Fibroblast of skin of back (primary cell): ENCODE measurements around the gene RILPL1.
"Not testable (repeated sequence)": the region's sequence is repeated elsewhere in the genome, so short reads cannot be mapped to it uniquely, and the experiment has no call there.

ENCODE experiments used
- DNase-seq: peaks from one replicate; pipeline ENCODE4 v3.0.0-alpha.2; 2013

RILPL1 gene

DNA sequence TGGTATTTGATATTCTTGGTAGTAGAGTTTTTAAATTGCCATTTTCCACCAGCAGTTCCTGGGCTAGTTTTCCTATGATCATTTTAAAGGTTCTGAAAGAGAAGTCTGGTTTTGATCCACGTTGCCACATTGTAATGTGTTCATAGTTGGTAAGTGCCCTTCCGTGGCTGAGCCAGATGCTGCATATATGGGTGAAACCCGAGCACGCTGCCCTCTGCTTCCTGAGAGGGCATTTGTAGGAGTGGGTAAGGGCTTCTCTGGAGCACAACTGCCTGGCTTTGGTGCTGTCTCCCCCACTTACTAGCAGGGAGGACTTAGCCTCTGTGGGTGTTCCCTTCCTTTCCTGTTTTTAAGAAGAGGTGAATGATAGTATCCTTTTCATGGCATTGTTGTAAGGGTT lies 68.4 kb downstream of the RILPL1 start:
- DNase-seq = no peak

DNA sequence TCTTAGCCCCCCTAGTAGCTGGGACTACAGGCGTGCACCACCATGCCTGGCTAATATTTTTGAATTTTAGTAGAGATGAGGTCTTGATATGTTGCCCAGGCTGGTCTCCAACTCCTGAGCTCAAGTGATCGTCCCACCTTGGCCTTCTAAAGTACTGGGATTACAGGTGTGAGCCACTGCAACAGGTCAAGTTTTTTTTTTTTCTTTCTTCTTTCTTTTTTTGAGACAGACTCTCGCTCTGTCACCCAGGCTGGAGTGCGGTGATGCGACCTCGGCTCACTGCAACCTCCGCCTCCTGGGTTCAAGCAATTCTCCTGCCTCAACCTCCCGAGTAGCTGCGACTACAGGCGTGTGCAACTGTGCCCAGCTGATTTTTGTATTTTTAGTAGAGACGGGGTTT lies 70.3 kb downstream of the RILPL1 start:
- not testable (repeated sequence) for DNase-seq

DNA sequence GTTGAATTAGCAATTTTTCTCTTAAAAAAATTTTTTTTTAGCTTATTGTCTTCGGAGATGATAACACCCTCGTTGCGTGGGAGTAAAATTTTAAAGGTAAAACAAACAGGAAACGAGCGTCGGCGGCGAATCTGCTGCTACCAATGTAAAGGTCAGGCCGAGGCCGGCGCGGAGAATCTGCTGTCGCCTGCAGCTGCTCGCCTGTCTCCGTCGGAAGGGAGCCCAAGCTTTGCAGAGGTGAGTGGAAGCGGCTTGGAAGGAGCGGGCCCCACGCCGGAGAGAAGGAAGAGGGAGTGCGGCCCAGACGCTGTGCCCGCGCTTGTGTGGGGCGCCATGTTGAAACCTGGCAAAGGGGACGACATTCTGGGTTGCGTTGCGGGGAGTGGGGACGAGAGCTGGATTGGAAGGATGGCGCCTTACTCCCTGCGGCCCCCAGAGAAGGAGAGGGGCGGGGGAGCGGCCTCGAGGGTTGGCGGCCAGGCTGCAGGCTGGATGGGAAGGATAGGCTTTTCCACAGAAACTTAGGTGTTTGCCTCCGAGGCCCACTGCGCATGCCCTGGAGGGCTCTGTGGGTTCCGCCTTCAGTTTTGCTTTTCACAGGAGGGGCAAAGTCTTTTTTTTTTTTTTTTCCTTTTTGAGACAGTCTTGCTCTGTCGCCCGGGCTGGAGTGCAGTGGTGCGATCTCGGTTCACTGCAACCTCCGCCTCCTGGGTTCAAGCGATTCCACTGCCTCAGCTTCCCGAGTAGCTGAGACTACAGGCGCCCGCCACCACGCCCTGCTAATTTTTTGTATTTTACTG lies 75.3 kb downstream of the RILPL1 start, which contains the start of gene SNRNP35:
TSS of gene SNRNP35 (plus strand) at position 160 of the 800 bp plus-strand sequence. CDS start 7,402 bp downstream, outside the sequence.
- DNase-seq = peak; percentile 88

DNA sequence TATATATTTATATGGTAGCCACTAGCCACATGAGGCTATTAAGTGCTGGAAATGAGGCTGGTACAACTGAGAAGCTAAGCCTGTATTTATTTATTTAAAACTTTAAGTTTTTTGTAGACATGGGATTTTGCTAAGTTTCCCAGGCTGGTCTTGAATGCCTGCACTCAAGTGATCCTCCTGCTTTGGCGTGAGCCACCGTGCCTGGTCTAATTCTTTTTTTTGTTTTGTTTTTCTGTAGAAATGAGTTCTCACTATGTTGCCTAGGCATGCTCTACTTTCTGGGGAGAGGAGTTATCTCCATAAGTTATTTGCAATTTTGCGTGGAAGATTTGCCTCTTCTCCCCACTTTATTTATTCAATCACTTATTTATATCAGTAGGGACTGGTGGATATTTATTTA lies 80.4 kb downstream of the RILPL1 start:
- DNase-seq = no peak

DNA sequence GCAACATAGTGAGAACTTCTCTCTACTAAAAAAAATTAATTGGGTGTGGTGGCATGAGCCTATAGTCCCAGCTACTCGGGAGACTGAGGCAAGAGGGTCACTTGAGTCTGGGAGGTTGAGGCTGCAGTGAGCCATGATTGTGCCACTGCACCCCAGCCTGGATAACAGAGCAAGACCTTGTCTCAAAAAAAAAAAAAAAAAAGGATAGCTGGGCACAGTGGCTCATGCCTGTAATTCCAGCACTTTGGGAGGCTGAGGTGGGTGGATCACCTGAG lies 81.3 kb downstream of the RILPL1 start:
- not testable (repeated sequence) for DNase-seq

DNA sequence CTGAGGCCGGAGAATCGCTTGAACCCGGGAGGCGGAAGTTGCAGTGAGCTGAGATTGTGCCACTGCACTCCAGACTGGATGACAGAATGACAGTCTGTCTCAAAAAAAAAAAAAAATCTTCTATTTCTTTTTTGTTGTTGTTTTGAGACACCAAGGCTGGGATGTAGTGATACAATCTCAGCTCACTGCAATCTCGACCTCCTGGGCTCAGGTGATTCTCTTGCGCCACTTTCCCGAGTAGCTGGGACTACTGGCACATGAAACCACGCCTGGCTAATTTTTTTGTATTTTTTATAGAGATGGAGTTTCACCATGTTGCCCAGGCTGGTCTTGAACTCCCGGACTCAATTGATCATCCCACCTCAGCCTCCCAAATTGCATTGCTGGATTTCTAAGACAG lies 82.9 kb downstream of the RILPL1 start:
- DNase-seq = no peak

DNA sequence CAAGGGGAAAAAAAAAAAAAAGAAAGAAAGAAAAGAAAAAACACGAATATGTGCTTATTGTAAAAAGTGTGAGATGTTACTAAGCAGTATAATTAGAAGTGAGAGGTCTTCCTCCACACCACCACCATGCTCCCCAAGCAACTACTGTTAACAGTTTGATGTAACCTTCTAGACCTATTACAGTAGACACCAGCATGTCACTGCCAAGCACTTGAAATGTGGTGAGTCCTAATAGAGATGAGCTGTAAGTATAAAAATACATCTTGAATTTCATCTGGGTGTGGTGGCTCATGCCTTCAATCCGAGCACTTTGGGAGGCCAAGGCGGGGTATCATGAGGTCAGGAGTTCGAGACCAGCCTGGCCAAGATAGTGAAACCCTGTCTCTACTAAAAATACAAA lies 83.7 kb downstream of the RILPL1 start:
- peak; percentile 10 for DNase-seq

DNA sequence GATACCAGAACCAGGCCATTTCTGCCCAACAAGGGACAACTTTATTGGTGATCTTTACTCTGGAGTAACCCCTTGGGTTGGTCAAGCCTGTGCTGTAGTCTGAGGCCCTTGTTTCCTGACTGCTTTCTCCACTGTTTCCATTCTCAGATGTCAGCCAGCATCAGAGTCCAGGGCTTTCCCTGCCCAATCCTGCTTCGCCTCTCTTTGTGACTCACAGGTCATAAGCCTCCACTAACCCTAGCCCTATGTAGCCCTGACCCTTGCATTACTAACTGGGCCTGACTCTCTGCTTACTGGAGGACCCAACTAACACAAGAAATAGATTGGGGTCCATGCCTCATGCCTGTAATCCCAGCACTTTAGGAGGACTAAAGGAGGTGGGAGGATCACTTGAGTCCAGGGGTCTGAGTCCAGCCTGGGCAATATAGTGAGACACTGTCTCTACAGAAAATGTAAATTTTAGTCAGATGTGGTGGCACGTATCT lies 84.2 kb downstream of the RILPL1 start:
- DNase-seq = no peak

DNA sequence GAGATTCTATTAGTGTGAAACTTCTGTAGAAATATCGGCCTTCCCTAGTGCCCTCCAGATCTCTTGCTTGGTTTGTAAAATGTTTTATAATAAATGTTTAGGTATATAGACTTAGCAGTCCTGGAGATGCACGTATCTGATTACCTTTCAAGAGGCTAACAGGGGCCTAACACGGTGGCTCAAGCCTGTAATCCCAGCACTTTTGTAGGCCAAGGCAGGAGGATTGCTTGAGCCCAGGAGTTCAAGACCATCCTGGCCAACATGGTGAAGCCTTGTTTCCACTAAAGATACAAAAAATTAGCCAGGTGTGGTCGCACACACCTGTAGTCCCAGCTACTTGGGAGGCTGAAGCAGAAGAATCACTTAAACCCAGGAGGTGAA lies 87.2 kb downstream of the RILPL1 start:
- DNase-seq = no peak

DNA sequence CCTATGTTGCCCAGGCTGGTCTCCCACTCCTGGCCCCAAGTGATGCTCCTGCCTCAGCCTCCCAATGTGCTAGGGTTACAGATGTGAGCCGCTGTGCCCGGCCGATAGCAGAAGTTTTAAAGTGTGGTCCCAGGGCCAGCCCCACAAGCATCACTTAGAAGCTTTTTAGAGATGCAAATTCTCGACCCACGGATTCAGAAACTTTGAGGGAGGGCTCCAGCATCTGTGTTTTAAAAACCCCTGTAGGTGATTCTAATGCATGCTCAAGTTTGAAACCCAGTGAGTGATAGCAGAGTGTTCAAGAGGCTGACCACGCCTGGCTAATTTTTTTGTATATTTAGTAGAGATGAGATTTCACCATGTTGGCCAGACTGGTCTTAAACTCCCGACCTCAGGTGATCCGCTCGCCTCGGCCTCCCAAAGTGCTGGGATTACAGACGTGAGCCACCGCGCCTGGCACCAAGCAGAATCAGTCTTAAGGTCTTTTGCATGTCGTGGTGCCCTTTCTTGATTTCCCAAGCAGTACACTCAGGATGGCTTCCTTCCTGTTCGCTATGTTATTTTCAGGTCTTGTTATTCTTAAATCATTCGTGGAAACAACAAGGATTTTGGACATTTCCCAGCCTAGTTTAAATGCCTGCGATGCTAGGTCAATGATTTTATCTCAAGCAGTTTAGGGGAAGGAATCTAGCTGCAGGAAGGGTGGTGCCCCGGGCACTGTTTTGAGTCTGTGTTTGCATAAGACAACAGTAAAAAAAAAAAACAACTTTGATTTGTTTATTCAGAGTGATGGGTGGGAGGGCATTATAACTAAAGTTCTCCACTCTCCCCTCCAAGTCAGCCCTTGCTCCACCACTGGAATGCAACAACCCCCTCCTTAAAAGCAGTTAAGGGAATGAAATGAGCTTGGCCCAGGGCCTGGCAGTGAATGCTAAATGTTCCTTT lies 87.9 kb downstream of the RILPL1 start:
- DNase-seq = peak; percentile 38

DNA sequence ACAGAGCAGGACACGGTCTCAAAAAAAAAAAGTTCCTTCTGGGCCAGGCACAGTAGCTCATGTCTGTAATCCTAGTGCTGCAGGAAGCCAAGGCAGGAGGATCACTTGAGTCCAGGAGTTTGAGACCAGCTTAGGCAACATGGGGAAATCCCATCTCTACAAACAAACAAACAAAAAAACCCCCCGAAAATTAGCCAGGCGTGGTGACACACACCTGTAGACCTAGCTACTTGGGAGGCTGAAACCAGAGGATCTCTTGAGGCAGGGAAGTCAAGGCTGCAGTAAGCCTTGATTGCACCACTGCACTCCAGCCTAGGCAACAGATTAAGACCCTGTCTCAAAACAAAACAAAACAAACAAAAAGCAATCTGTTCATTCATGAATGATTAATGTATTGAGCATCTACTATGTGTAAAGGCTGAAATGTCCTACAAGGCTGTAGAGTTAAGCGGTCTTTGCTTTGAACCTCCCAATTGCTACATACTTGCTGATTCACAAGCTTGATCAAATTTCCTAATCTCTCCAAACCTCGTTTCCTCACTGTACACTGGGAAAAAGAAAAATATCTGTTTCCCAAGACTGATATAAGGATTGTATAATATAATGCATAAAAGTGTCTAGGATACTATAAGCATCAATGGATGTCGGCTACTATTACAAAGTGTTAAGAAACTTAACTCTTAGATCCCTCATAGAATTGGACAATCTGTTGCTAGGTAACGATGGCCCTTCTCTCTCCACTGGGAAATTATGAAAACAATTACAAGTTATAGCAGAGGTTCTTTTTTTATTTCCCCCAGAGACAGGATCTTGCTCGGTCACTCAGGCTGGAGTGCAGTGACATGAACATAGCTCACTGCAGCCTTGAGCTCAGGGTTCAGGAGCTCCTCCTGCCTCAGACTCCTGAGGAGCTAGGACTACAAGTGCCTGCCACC lies 89.2 kb downstream of the RILPL1 start:
- peak; percentile 22 for DNase-seq

DNA sequence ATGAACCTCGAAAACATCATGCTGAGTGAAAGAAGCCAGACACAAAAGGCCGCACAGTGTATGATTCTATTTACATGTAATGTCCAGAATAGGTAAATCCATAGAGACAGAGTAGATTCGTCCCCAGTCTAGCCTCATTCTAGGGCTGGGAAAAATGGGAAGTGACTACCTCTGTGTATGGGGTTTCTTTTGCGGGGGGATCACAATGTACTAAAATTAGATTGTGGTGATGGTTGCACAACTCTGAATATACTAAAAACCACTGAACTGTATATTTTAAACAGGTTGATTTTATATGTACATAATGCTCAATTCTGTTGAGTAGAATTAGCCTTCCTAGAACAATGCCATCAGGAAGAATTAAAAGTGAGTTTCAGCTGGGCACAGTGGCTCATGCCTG lies 90.7 kb downstream of the RILPL1 start:
- no peak for DNase-seq

DNA sequence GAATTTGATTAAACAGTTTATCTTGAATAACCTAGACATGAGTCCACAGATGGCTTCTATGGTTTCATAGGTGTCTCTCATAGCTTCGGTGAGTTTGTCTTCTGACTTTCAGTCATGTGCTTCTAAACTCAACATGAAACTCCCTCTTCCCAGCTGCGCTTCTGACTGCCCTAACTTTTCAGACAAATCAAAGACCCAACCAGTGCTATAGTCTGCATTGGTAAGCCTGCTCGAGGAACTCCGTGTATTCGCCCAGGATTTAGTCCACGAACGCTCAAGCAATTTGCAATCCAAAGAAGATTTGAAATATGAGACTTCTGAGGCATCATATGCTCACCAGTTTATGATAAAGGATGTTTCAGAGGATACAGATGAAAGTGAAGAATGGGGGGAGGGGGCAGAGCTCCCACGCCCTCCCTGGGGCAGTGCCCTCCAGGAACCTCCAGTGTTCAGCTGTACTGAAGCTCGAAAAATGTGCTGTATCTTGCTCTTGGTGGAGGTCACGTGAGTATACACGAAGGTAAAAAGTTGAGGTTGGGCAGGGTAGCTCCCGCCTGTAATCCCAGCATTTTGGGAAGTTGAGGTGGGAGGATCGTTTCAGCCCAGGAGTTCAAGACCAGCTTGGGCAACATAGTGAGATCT lies 91.9 kb downstream of the RILPL1 start:
- DNase-seq = no peak

DNA sequence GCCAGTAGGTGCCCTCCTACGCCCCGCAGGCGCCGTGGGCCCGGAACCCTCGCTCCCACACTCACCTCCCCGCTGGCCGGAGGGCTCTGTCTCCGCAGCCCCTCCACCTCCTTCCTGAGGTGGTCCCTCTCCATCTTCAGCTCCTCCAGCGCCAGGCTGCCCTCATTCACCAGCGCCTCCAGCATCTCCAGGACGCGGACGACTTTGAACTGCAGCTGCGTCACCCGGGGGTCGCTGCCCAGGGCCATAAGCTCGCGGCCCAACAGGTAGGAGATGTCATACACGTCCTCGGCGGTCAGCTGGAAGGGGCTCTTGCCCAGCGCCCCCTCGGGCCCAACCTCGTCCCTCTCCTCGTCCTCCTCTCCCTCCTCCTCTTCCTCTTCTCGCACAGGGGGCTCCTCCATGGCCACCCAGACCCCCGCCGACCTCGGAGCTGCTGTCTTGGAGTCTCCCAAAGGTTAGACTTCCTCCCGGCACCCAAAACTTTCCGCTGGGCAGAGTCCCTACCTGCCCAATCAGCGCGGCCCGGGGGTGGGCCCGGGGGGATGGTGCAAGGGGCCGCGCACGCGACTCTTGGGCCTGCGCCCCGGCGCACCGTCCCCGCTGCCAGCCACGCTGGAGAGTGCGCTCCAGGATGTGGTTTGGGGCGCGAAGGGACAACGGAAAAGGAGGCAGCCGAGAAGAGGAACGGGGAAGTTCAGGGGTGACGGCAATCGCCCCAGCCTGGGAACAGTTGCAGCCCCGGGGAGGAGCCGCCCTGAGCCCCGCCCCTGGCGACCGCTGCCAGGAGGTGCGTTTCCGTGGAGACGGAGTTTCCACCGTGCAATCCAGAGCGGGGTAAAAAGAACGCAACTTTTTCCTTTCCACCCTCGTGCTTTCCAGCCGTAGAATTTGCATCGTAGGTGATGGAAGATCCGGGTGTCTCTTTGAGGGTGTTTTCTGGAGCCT lies 97.2 kb downstream of the RILPL1 start, which contains the start of gene RILPL2:
TSS of gene RILPL2 (minus strand) at position 668 of the 948 bp plus-strand sequence. CDS start at position 404, 264 bp downstream.
- DNase-seq = peak; percentile 79

DNA sequence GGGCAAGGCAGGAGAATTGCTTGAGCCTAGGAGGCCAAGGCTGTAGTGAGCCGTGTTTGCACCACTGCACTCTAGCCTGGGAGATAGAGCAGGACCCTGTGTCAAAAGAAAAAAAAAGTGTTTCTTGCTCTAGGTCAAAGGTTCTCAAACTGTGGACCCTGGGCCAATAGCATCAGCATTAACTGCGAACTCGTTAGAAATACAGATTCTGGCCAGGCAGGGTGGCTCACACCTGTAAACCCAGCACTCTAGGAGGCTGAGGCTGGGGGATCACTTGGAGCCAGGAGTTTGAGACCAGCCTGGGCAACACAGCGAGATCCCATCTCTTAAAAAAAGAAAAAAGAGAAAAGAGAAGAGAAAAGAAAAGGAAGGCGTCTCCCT lies 97.9 kb downstream of the RILPL1 start:
- DNase-seq = no peak

DNA sequence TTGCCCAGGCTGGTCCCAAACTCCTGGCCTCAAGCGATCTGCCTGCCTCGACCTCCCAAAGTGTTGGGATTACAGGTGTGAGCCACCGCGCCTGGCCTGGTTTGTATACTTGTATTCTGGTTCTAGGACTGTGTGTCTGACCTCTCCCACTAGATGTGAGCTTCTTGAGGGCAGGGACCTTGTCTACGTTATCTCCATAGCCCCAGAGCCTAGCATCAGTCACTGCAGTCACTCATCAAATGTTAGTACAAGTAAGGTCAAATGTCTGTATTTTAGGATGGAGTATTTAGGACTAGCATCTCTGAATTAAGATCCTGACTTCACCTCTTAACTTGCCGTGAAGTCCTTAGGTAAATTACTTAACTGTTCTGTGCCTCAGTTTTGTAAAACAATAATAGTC lies 99.9 kb downstream of the RILPL1 start:
- DNase-seq = no peak

DNA sequence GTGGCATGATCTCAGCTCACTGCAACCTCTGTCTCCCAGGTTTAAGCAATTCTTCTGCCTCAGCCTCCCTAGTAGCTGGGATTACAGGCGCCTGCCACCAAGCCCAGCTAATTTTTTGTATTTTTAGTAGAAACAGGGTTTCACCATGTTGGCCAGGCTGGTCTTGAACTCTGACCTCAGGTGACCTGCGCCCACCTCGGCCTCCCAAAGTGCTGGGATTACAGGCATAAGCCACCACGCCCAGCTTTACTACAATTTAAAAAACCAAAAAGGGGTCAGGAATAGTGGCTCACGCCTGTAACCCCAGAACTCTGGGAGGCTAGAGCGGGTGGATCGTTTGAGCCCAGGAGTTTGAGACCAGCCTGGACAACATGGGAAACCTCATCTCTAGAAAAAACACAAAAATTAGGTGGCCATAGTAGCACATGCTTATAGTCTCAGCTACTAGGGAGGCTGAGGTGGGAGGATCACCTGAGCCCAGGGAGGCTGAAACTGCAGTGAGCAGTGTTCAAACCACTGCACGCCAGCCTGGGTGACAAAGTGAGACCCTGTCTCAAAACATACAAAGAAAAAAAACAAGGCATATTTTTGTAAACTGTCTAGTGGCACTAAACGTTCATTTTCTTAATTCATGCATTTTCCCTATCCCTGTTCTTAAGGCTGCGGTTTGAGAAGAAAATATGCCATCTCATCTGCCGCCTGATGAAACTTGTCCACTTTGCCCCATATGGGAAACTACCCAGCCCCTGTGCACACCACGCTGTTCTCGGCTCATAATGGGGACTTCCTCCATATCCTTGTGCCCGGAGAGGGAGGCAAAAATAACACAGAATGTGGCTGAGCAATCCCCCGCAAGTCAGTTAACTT lies 101.3 kb downstream of the RILPL1 start:
- DNase-seq = not testable (repeated sequence)

DNA sequence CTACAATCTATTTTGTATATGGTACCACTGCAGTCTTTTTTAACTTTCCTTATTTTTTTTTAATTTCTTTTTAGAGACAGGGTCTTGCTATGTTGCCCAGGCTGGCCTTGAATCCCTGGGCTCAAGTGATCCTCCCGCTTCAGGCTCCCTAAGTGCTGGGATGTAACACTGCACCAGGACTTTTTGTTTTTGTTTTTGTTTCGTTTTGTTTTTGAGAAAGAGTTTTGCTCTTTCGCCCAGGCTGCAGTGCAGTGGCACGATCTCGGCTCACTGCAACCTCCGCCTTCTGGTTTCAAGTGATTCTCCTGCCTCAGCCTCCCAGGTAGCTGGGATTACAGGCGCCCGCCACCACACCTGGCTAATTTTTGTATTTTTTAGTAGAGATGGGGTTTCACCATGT lies 104.4 kb downstream of the RILPL1 start:
- not testable (repeated sequence) for DNase-seq

DNA sequence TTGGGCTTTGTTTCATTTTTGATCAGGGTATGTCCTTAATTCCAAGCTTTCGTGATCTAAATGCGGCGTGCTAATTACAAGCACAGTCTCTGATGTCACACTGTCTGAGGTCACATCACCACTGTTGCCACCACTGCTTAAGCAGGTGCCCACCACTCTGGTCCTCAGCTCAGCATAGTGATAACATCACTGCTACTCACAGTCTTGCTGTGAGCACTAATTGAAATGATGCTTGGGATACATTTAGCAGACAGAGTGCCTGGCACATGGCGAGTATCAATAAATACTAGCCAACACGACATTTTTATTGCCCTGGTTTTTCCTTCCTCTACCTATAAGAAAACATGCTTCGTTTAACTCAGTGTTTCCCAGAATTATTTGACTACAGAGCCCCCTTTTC lies 104.9 kb downstream of the RILPL1 start:
- no peak for DNase-seq
